Spinal cord (tissue), 10 donors: ENCODE results near the gene GANC. TPM values are rescaled to one million over a fixed set of nuclear protein-coding genes. Genes with fewer than 3 reads are reported as not detected.
"Not testable (repeated sequence)": the region's sequence is repeated elsewhere in the genome, so short reads cannot be mapped to it uniquely, and the experiment has no call there.

Source experiments
- DNase-seq, 6 donors: peaks; one replicate each; pipeline versions ENCODE4 v3.0.0 to v3.0.0-alpha.2; 2013 to 2015; ENCODE audit warnings: low spot score in 6 of 6, low read depth in 4 of 6
- H3K27ac ChIP-seq: one replicate; pipeline ENCODE4 v1.5.1; 2013; ENCODE audit warnings: low read depth, low read length, control low read depth
- H3K27me3 ChIP-seq: one replicate; pipeline ENCODE4 v1.6.1; 2013; ENCODE audit warnings: low read length; ENCODE audit not compliant: control insufficient read depth, insufficient read depth
- H3K36me3 ChIP-seq: one replicate; pipeline ENCODE4 v1.6.1; 2013; ENCODE audit warnings: low read length; ENCODE audit not compliant: control insufficient read depth, insufficient read depth
- H3K4me1 ChIP-seq: one replicate; pipeline ENCODE4 v1.6.1; 2013; ENCODE audit warnings: low read length; ENCODE audit not compliant: control insufficient read depth, insufficient read depth
- H3K4me3 ChIP-seq: one replicate; pipeline ENCODE4 v1.5.1; 2013; ENCODE audit warnings: low read depth, low read length, control low read depth
- H3K9me3 ChIP-seq: one replicate; pipeline ENCODE4 v1.6.1; 2013; ENCODE audit warnings: low read length; ENCODE audit not compliant: control insufficient read depth, insufficient read depth
- WGBS: methylation state at CpG from one replicate; pipeline ENCODE4 v1.1.5; 2013; ENCODE audit warnings: missing lambda C conversion rate; ENCODE audit not compliant: insufficient coverage; 5-methylcytosine and 5-hydroxymethylcytosine counted together
- polyA plus RNA-seq, 2 donors: library from polyadenylated mRNA; unstranded; fragments of 120-200 nt; gene quantifications; one replicate each; pipeline ENCODE4 v1.2.1, GENCODE V29; 2013; ENCODE audit not compliant: insufficient read length in 2 of 2
- total RNA-seq, 2 donors: library from RNA; depleted of rRNA in 1 of 2; stranded (reverse); fragments of 120-200 nt in 1 of 2; fragments of >200 nt in 1 of 2; gene quantifications; one replicate each; pipeline versions ENCODE4 v1.2.3 to v1.2.4, GENCODE V29; 2013 to 2014
- donor health status: healthy.

The GANC gene
- total and polyA plus RNA-seq, 4 donors: 19.7 to 24.8 (median 22.0) TPM

DNA sequence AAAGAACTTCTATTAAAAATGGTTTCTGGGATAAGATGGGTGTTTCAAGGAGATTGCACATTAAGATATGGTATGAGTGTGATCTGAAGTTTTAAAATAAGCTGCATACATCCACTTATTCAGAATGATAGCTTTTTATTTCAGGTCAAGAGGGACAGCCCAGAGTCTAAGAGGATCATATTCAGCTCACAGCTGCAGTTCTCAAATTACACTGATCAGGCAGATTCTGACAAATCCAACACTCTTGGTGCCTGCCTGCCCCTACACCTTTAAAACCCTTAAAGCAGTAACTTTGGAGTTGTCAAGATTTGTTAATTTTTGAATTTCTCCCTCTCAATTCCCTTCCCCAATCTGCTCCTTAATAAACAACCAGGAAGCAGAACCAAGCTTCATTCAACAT lies 9.3 kb downstream of the GANC start:
- Histone ChIP-seq H3K27me3 (no peaks in the 10 kb centered on the region), H3K4me1 (no peaks in the 10 kb centered on the region), H3K36me3 (peaks cover 5% of the 10 kb centered on the region), H3K4me3 (no peak overlapping the region), H3K9me3 (no peaks in the 10 kb centered on the region), H3K27ac (no peak overlapping the region)
- no peak for DNase-seq

DNA sequence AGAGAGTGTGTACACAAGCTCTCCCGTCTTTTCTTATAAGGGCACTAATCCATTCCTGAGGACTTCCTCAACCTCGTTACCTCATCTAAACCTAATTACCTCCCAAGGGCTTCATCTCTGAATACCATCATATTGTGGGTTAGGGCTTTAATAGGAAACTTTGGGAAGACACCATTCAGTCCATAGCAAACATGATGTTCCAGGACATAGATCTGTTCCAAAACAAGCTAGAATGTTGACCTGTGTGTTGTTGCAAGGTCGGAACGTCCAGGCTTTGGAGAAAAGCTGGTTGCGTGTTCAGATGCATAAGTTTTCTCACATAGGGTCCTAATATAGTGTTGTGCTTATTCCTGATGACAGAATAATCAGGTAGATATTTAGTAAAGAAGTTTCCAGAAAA lies 9.9 kb downstream of the GANC start:
- no peak overlapping the region for H3K4me3 ChIP-seq
- no peaks in the 10 kb centered on the region for H3K4me1 ChIP-seq
- H3K27ac ChIP-seq: no peak overlapping the region
- H3K27me3 ChIP-seq: no peaks in the 10 kb centered on the region
- 41% methylated on average over 3 of the region's 5 CpGs for WGBS
- no peaks in the 10 kb centered on the region for H3K9me3 ChIP-seq
- DNase-seq: no peak
- peaks cover 5% of the 10 kb centered on the region for H3K36me3 ChIP-seq

DNA sequence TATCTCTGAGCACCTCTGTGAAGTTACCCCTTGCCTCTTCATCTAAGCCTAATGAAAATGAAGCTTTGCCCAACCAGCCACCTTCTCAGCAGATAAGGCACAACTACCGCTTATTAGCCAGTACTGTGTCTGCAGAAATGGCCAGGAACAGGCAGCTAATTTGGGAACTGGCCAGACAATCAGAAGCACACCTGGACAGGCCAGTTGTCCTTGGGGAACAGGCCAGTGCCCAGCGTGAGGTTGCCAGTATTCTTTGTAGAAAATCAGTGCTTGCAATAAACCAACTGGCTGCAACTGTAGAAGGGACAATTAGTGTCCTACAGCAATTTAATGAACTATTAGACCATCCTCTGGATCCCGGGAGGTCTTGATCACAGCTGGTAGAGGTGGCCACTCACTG lies 10.7 kb downstream of the GANC start:
- no peak for DNase-seq
- Histone ChIP-seq H3K4me1 (no peaks in the 10 kb centered on the region), H3K36me3 (peaks cover 3% of the 10 kb centered on the region), H3K4me3 (no peak overlapping the region), H3K9me3 (no peaks in the 10 kb centered on the region), H3K27ac (no peak overlapping the region), H3K27me3 (no peaks in the 10 kb centered on the region)
- WGBS: 79% methylated on average over 2 of the region's 3 CpGs

DNA sequence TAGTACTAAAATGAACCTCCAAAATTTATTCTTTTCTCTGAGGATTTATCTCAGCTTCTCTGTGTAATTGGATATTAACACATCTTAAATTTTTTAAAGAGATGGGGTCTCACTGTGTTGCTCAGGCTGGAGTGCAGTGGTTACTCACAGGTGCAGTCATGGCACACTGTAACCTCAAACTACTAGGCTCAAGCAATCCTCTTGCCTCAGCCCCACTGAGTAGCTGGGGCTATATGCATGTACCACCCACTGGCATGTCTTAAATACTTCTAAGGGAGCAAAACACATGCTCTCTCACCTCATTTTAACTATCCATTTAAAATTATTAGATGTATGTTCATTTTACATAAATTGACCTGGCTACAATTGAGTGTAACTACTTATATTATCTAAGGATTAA lies 11.6 kb downstream of the GANC start:
- H3K36me3 ChIP-seq: peaks cover 2% of the 10 kb centered on the region
- no peaks in the 10 kb centered on the region for H3K9me3 ChIP-seq
- no peaks in the 10 kb centered on the region for H3K27me3 ChIP-seq
- no peaks in the 10 kb centered on the region for H3K4me1 ChIP-seq
- no peak overlapping the region for H3K4me3 ChIP-seq
- H3K27ac ChIP-seq: no peak overlapping the region
- DNase-seq: no peak

DNA sequence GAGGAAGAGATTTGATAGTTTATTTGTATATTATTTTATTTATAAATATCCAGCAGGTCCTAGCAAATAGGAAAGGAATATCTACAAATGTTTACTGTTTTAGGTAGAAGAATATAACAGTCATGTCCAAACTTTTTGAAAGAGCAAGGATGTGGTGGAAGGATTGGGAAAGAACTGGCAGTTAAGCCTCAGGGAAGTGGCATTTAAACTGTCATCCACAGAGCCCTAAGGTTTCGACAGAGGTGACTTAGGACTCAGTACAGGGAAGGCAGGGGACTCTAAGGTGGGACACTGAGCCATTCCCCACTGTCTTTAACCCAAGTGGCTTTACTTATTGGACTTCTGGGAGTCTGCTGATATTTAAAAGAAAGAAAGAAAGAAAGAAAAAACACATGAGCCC lies 12.0 kb downstream of the GANC start:
- Histone ChIP-seq H3K27ac (no peak overlapping the region), H3K9me3 (no peaks in the 10 kb centered on the region), H3K36me3 (peaks cover 2% of the 10 kb centered on the region), H3K4me1 (no peaks in the 10 kb centered on the region), H3K27me3 (no peaks in the 10 kb centered on the region), H3K4me3 (no peak overlapping the region)
- no peak for DNase-seq
- 100% methylated on average over 1 of the region's 1 CpG for WGBS

DNA sequence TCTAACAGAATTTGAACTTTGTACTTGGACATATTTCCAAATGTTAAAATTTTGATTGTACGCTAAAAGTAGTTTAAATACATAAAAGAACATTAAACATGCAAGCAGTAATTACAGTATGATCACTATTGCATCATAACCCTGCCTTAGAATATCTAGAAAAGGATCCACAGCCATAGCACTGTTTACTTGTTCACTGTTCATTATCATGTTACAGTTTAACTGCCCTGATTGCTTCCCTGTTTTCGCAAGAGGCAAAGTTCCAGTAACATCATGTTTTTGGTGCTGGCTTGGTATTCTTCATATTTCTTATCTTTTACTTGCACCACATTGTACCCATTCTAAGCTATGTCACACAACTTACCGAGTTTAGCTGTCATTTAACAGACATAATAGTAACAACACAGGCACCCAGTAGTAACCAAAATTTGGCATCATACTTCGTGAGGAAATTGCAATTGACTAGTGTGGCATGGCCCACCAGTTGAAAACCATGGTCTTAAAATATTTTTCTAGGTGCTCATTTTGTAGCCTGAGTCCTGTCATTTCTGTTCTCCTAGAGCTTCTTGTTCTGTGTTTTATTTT lies 13.5 kb downstream of the GANC start:
- WGBS: 65% methylated on average over 2 of the region's 4 CpGs
- no peaks in the 10 kb centered on the region for H3K36me3 ChIP-seq
- no peaks in the 10 kb centered on the region for H3K27me3 ChIP-seq
- H3K4me3 ChIP-seq: no peak overlapping the region
- H3K4me1 ChIP-seq: no peaks in the 10 kb centered on the region
- H3K9me3 ChIP-seq: no peaks in the 10 kb centered on the region
- H3K27ac ChIP-seq: no peak overlapping the region
- DNase-seq: no peak

DNA sequence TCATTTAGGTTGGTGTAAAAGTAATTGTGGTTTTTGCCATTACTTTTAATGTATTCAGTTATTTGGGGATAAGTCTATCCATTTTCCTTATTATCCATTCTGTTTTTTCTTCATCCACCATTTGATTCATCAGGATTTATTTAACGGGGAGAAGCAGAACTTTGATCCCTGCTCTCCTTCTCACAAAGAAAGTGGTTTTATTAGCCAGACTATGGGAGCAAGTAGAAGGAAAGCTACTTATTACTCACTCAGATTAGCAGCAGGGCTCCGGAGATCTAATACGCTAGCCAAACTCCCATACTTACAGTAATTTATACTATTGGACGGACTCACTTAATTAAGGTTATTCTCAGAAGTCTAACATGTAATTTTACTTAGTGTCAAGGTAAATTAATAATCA lies 14.9 kb downstream of the GANC start:
- H3K4me3 ChIP-seq: no peak overlapping the region
- peaks cover 3% of the 10 kb centered on the region for H3K36me3 ChIP-seq
- H3K27me3 ChIP-seq: no peaks in the 10 kb centered on the region
- WGBS: no CpG with 5 or more reads among the region's 4 CpGs
- no peak for DNase-seq
- H3K27ac ChIP-seq: no peak overlapping the region
- no peaks in the 10 kb centered on the region for H3K4me1 ChIP-seq
- H3K9me3 ChIP-seq: no peaks in the 10 kb centered on the region

DNA sequence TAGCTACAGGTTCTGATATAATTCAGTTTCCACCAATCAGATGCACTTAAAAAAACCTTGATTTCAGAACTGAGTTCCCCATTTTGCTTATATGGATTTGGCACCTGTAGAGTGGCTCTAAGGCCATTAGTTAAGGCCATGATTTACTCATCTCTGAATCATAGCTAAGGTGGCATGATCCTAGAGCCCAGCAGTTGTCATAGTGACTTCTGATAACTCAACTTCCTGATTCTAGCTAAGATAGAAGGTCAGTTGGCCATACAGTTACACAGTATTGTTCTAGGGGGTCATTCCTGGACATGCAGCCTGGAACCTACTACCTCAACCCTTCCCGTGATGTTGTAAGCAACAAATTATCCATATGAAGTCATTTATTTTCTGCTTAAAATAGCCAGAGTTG lies 16.2 kb downstream of the GANC start:
- no peaks in the 10 kb centered on the region for H3K4me1 ChIP-seq
- H3K27me3 ChIP-seq: no peaks in the 10 kb centered on the region
- WGBS: no CpG with 5 or more reads among the region's 1 CpG
- no peak overlapping the region for H3K4me3 ChIP-seq
- peaks cover 3% of the 10 kb centered on the region for H3K36me3 ChIP-seq
- H3K9me3 ChIP-seq: no peaks in the 10 kb centered on the region
- no peak overlapping the region for H3K27ac ChIP-seq
- no peak for DNase-seq

DNA sequence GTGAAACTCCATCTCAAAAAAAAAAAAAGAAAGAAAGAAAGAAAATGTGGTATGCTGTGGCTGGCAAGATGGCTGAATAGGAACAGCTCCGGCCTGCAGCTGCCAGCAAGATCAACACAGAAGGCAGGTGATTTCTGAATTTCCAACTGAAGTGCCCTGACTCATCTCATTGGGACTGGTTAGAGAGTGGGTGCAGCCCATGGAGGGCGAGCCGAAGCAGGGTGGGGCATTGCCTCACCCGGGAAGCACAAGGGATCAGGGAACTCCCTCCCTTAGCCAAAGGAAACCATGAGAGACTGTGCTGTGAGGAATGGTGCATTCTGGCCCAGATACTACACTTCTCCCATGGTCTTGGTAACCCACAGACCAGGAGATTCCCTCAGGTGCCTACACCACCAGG lies 28.0 kb downstream of the GANC start:
- 100% methylated on average over 3 of the region's 4 CpGs for WGBS
- DNase-seq, H3K27me3 ChIP-seq, H3K9me3 ChIP-seq, H3K36me3 ChIP-seq, H3K4me3 ChIP-seq, H3K27ac ChIP-seq, H3K4me1 ChIP-seq: not testable (repeated sequence)

DNA sequence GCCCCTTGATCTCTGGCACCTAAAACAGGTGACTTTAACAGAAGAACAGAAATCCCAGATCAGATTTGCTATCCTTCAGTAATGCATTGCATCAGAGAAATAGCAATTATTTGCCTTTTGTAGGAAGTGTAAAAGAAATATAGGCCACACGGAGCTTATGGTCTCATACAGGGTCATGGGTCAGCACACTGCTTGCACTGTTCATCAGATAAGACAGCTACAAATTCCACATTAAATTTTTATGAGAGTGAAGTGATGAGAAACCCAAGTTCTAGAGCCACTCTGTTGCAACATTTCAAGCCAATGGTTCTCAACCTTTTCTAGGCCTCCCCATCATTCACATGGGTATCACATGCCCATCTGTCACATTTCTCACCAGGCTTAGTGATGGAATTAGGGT lies 33.7 kb downstream of the GANC start:
- Histone ChIP-seq H3K9me3 (peaks cover 4% of the 10 kb centered on the region), H3K27me3 (no peaks in the 10 kb centered on the region), H3K4me3 (no peak overlapping the region), H3K4me1 (no peaks in the 10 kb centered on the region), H3K36me3 (peaks cover 3% of the 10 kb centered on the region), H3K27ac (no peak overlapping the region)
- no peak for DNase-seq
- no CpG with 5 or more reads among the region's 1 CpG for WGBS
